Neural cell (in vitro differentiated cells): ENCODE measurements around the gene MARK3. TPM values are rescaled to one million over a fixed set of nuclear protein-coding genes. Genes with fewer than 3 reads are reported as not detected.

Experiments used
- H2AFZ ChIP-seq: fragments of 200-600, 300-800 bp; sonication (generic), shearing (Covaris generic); 2 replicates; pipeline ENCODE4 v1.6.0; 2014; ENCODE audit warnings: low read depth, mild to moderate bottlenecking, antibody characterized with exemption, low read length, moderate library complexity
- H3F3A ChIP-seq: fragments of 200-600 bp; shearing (Covaris generic); 2 replicates; pipeline ENCODE4 v1.6.1; 2016; ENCODE audit warnings: mild to moderate bottlenecking, moderate library complexity, mixed read lengths, antibody characterized with exemption, low read length; ENCODE audit not compliant: insufficient read depth, poor library complexity, severe bottlenecking
- H3K27ac ChIP-seq: fragments of 200-600, 300-800 bp; sonication (generic), shearing (Covaris generic); 2 replicates; pipeline ENCODE4 v1.5.1; 2014; ENCODE audit warnings: mild to moderate bottlenecking, low read length, moderate library complexity
- H3K27me3 ChIP-seq: fragments of 300-800, 200-600 bp; sonication (generic), shearing (Covaris generic); 2 replicates; pipeline ENCODE4 v1.6.0; 2014; ENCODE audit warnings: mild to moderate bottlenecking, low read depth, low read length, moderate library complexity; ENCODE audit not compliant: insufficient read depth
- H3K36me3 ChIP-seq: fragments of 300-800, 200-600 bp; sonication (generic), shearing (Covaris generic); 2 replicates; pipeline ENCODE4 v1.5.1; 2014; ENCODE audit warnings: mild to moderate bottlenecking, antibody characterized with exemption, low read length, moderate library complexity; ENCODE audit not compliant: insufficient read depth
- H3K4me2 ChIP-seq: fragments of 300-800, 200-600 bp; sonication (generic), shearing (Covaris generic); 2 replicates; pipeline ENCODE4 v1.6.0; 2014; ENCODE audit warnings: mild to moderate bottlenecking, low read length
- H3K4me3 ChIP-seq: fragments of 300-800, 200-600 bp; sonication (generic), shearing (Covaris generic); 2 replicates; pipeline ENCODE4 v1.5.1; 2014; ENCODE audit warnings: mild to moderate bottlenecking, low read length, moderate library complexity
- H3K79me2 ChIP-seq: fragments of 200-600 bp; shearing (Covaris generic); replicated peaks from 2 replicates; pipeline ENCODE4 v1.6.0; 2014; ENCODE audit warnings: mild to moderate bottlenecking, low read length, moderate library complexity; ENCODE audit not compliant: insufficient read depth
- H3K9ac ChIP-seq: fragments of 300-800, 200-600 bp; sonication (generic), shearing (Covaris generic); 2 replicates; pipeline ENCODE4 v1.6.1; 2016; ENCODE audit warnings: mild to moderate bottlenecking, low read length, mixed read lengths
- H3K9me2 ChIP-seq: fragments of 200-600 bp; shearing (Covaris generic); 2 replicates; pipeline ENCODE4 v1.6.1; 2016; ENCODE audit warnings: mild to moderate bottlenecking, low read length, mixed read lengths; ENCODE audit not compliant: insufficient read depth
- H3K9me3 ChIP-seq: fragments of 200-600, 300-800 bp; sonication (generic), shearing (Covaris generic); 2 replicates; pipeline ENCODE4 v1.6.1; 2016; ENCODE audit warnings: mild to moderate bottlenecking, mixed run types, low read length, moderate library complexity, mixed read lengths
- H4K20me1 ChIP-seq: fragments of 200-600 bp; shearing (Covaris generic); 2 replicates; pipeline ENCODE4 v1.6.1; 2016; ENCODE audit warnings: mild to moderate bottlenecking, mixed run types; ENCODE audit not compliant: insufficient read depth
- CTCF ChIP-seq: fragments of 450-650 bp; IDR thresholded peaks from 2 replicates; pipeline ENCODE4 v1.5.1; 2014; ENCODE audit warnings: antibody characterized with exemption, mild to moderate bottlenecking, moderate library complexity; ENCODE audit not compliant: poor library complexity, severe bottlenecking
- EP300 ChIP-seq: fragments of 450-650 bp; conservative IDR thresholded peaks from 2 replicates; pipeline ENCODE4 v1.6.1; 2014; ENCODE audit warnings: antibody characterized with exemption, mild to moderate bottlenecking, moderate library complexity; ENCODE audit not compliant: poor library complexity, severe bottlenecking
- EZH2 ChIP-seq: fragments of 200-600, 300-800 bp; shearing (Covaris generic), sonication (generic); IDR thresholded peaks from 2 replicates; pipeline ENCODE4 v1.6.1; 2014; ENCODE audit warnings: antibody characterized with exemption, low read length, borderline replicate concordance, mild to moderate bottlenecking; ENCODE audit not compliant: insufficient read depth, poor library complexity, severe bottlenecking
- MXI1 ChIP-seq: fragments of 450-650 bp; conservative IDR thresholded peaks from 2 replicates; pipeline ENCODE4 v1.6.1; 2014; ENCODE audit warnings: antibody characterized with exemption, mild to moderate bottlenecking; ENCODE audit not compliant: poor library complexity, severe bottlenecking
- POLR2AphosphoS5 ChIP-seq: IDR thresholded peaks from 2 replicates; pipeline ENCODE4 v1.6.1; 2012
- RAD21 ChIP-seq: fragments of 450-650 bp; conservative IDR thresholded peaks from 2 replicates; pipeline ENCODE4 v1.6.1; 2014; ENCODE audit warnings: antibody characterized with exemption, mild to moderate bottlenecking, moderate library complexity
- REST ChIP-seq: IDR thresholded peaks from 2 replicates; pipeline ENCODE4 v1.6.1; 2012; ENCODE audit warnings: borderline replicate concordance
- SMC3 ChIP-seq: fragments of 450-650 bp; conservative IDR thresholded peaks from 2 replicates; pipeline ENCODE4 v1.6.1; 2014; ENCODE audit warnings: antibody characterized with exemption, mild to moderate bottlenecking, moderate library complexity; ENCODE audit not compliant: poor library complexity
- TAF1 ChIP-seq: IDR thresholded peaks from 2 replicates; pipeline ENCODE4 v1.6.1; 2012; ENCODE audit warnings: low read depth
- polyA plus RNA-seq: library from polyadenylated mRNA; depleted of rRNA; stranded (reverse); fragments of >200 nt; gene quantifications from 2 replicates; pipeline ENCODE4 v1.2.3, GENCODE V29; 2014

Gene MARK3
- polyA plus RNA-seq, 1 donor from 2014 or later: 158 TPM

DNA sequence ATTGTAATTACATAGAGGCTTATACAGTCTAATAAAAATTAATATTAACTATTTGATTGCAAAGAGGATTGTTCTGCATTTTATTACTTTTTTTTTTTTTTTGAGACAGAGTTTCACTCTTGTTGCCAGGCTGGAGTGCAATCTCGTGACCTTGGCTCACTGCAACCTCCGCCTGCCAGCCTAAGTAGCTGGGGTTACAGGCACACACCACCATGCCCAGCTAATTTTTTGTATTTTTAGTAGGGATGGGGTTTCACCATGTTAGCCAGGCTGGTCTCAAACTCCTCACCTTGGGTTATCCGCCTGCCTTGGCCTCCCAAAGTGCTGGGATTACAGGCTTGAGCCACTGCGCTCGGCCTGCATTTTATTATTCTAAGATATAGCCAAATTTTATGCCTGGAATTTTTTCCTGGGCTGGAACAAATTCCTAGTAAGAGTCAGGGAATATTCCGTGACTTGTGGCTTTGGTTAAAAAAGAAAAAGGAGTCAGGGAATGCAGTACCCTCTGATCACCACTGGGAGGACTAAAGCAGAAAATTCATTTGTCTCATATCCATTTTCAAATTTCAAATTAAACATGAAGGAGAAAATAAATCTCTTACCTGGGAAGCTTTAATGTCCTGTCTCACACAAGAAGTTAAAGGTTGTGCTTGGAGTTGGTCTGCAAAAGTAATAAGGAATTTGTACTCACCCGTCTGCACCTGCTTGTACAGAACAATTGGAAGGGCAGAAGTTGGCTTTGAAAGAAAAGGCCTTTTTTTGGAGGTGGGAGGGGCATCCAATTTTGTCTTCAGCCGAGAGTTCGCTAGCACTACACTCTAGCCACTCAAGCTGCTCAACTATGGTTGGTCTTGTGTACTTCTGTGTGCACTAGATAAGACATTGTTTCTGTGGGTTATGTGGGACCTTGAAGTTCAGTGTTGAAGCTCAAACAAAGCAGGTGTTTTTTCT lies 8.7 kb downstream of the MARK3 start:
- Histone ChIP-seq H2AFZ (no peak overlapping the region), H4K20me1 (peaks cover 9% of the 10 kb centered on the region), H3K27ac (no peak overlapping the region), H3K4me2 (no peak overlapping the region), H3K36me3 (no peaks in the 10 kb centered on the region), H3F3A (no peaks in the 10 kb centered on the region), H3K27me3 (no peaks in the 10 kb centered on the region), H3K9ac (no peak overlapping the region), H3K4me3 (no peak overlapping the region), H3K9me2 (no peaks in the 10 kb centered on the region), H3K9me3 (no peaks in the 10 kb centered on the region), H3K79me2 (peaks cover 95% of the 10 kb centered on the region)
- TF ChIP-seq RAD21 (peak; percentile 38), SMC3 (peak; percentile 29), EZH2 (no peak), CTCF (peak; percentile 72), POLR2AphosphoS5 (no peak), MXI1 (no peak)

- no peaks in the 10 kb centered on the region for H3K9me3 ChIP-seq
- H3K4me2 ChIP-seq: no peak overlapping the region
- H2AFZ ChIP-seq: no peak overlapping the region
- peaks cover 9% of the 10 kb centered on the region for H4K20me1 ChIP-seq
- no peak overlapping the region for H3K9ac ChIP-seq
- no peaks in the 10 kb centered on the region for H3F3A ChIP-seq
- H3K79me2 ChIP-seq: peaks cover 96% of the 10 kb centered on the region
- H3K4me3 ChIP-seq: no peak overlapping the region
- H3K9me2 ChIP-seq: no peaks in the 10 kb centered on the region
- H3K27me3 ChIP-seq: no peaks in the 10 kb centered on the region
- H3K27ac ChIP-seq: no peak overlapping the region
- TF ChIP-seq RAD21 (no peak), CTCF (no peak), REST (no peak), SMC3 (no peak), EP300 (no peak), MXI1 (no peak), POLR2AphosphoS5 (no peak), EZH2 (no peak), TAF1 (no peak)
- H3K36me3 ChIP-seq: no peaks in the 10 kb centered on the region
Observed at GRCh38 chr14:103395244-103395643, 10.0 kb downstream of the MARK3 start.
